Ascending aorta (tissue), 2 donors: ENCODE results near the gene TIMM50. TPM values are rescaled to one million over a fixed set of nuclear protein-coding genes. Genes with fewer than 3 reads are reported as not detected.

ENCODE experiments used
- DNase-seq, 2 donors: peaks; one replicate each; pipeline ENCODE4 v3.0.0-alpha.2; 2019; ENCODE audit warnings: low spot score in 2 of 2
- H3K27ac ChIP-seq, 2 donors: fragments of 200-600 bp; sonication (generic); one replicate each; pipeline ENCODE4 v1.5.1; 2016 to 2017; ENCODE audit warnings: mild to moderate bottlenecking in 1 of 2
- H3K27me3 ChIP-seq: fragments of 200-600 bp; sonication (generic); one replicate; pipeline ENCODE4 v1.5.1; 2017
- H3K36me3 ChIP-seq, 2 donors: fragments of 200-600 bp; sonication (generic); one replicate each; pipeline ENCODE4 v1.5.1; 2016
- H3K4me1 ChIP-seq, 2 donors: fragments of 200-600 bp; sonication (generic); one replicate each; pipeline ENCODE4 v1.5.1; 2016 to 2017; ENCODE audit warnings: mild to moderate bottlenecking in 1 of 2
- H3K4me3 ChIP-seq, 2 donors: fragments of 200-600 bp; sonication (generic); one replicate each; pipeline ENCODE4 v1.5.1; 2016 to 2017; ENCODE audit warnings: mild to moderate bottlenecking in 1 of 2
- H3K9me3 ChIP-seq, 2 donors: fragments of 200-600 bp; sonication (generic); one replicate each; pipeline ENCODE4 v1.5.1; 2016
- CTCF ChIP-seq, 3 experiments: fragments of 200-600 bp in 2 of 3; fragments of 450-650 bp in 1 of 3; sonication (generic) in 2 of 3; IDR thresholded peaks; one replicate each; pipeline ENCODE4 v1.5.1; 2016 to 2019; ENCODE audit warnings: antibody characterized with exemption in 3 of 3, mild to moderate bottlenecking in 1 of 3, moderate library complexity in 1 of 3
- intact Hi-C: fragments of 100-400 bp; cut with DNase I; formaldehyde crosslinking; loops from one replicate; pipeline ENCODE4 v1.15.1; 2023
- total RNA-seq: library from RNA; depleted of rRNA; stranded (reverse); fragments of >200 nt; gene quantifications from one replicate; pipeline ENCODE4 v1.1.0, GENCODE V29; 2016

Gene TIMM50
- total RNA-seq, 1 donor from 2014 or later = 92.0 TPM

GRCh38 chr19:39508629-39509028 is 28.0 kb downstream of the TIMM50 start:
- Histone ChIP-seq H3K36me3 (no peaks in the 10 kb centered on the region), H3K27me3 (peaks cover 17% of the 10 kb centered on the region), H3K4me3 (no peak overlapping the region), H3K27ac (no peak overlapping the region), H3K4me1 (no peaks in the 10 kb centered on the region), H3K9me3 (no peaks in the 10 kb centered on the region)
- no peak for TF ChIP-seq CTCF (IDR thresholded peaks at IDR 0.05)
- no peak for DNase-seq
- intact Hi-C loops = no loop called here

- H3K9me3 ChIP-seq = no peaks in the 10 kb centered on the region
- no peak for DNase-seq
- intact Hi-C loops = no loop called here
- H3K36me3 ChIP-seq = no peaks in the 10 kb centered on the region
- no peak overlapping the region for H3K27ac ChIP-seq
- H3K27me3 ChIP-seq = peaks cover 17% of the 10 kb centered on the region
- H3K4me1 ChIP-seq = no peaks in the 10 kb centered on the region
- no peak for TF ChIP-seq CTCF (IDR thresholded peaks at IDR 0.05)
- no peak overlapping the region for H3K4me3 ChIP-seq
Observed at GRCh38 chr19:39509233-39509632, 28.6 kb downstream of the TIMM50 start.

- Histone ChIP-seq H3K27me3 (peaks cover 20% of the 10 kb centered on the region), H3K36me3 (no peaks in the 10 kb centered on the region), H3K4me1 (peaks cover 5 to 10% of the 10 kb centered on the region in 2 donors), H3K9me3 (no peaks in the 10 kb centered on the region), H3K4me3 (no peak overlapping the region), H3K27ac (no peak overlapping the region)
- intact Hi-C loops = no loop called here
- no peak for DNase-seq
- TF ChIP-seq CTCF (IDR thresholded peaks at IDR 0.05) = no peak
Observed at GRCh38 chr19:39512988-39513387, 32.4 kb downstream of the TIMM50 start.

GRCh38 chr19:39514840-39515550 is 34.4 kb downstream of the TIMM50 start, which contains the start of gene SELENOV:
Gene SELENOV, plus strand, starts transcription at chr19:39515139. Its CDS starts 74 bp downstream, at chr19:39515213.
- Histone ChIP-seq H3K27ac (no peak within 1 kb of the TSS), H3K4me3 (peak within 1 kb of the TSS; percentile 42), H3K9me3 (no peaks in the 10 kb centered on the region), H3K36me3 (no peaks in the 10 kb centered on the region), H3K27me3 (peaks cover 16% of the 10 kb centered on the region), H3K4me1 (peaks cover 5 to 10% of the 10 kb centered on the region in 2 donors)
- no peak for DNase-seq
- no peak for TF ChIP-seq CTCF (IDR thresholded peaks at IDR 0.05)
- intact Hi-C loops = no loop called here

GRCh38 chr19:39515551-39516191 is 35.0 kb downstream of the TIMM50 start:
- Histone ChIP-seq H3K36me3 (no peaks in the 10 kb centered on the region), H3K27ac (no peak overlapping the region), H3K27me3 (peaks cover 16% of the 10 kb centered on the region), H3K9me3 (no peaks in the 10 kb centered on the region), H3K4me3 (peak overlapping the region; percentile 42), H3K4me1 (peaks cover 5 to 10% of the 10 kb centered on the region in 2 donors)
- TF ChIP-seq CTCF (IDR thresholded peaks at IDR 0.05) = no peak
- no peak for DNase-seq
- intact Hi-C loops = no loop called here
